DND-41 (cell line): ENCODE measurements around the gene LYL1.

Experiments used
- ATAC-seq: fragments of 200-7000 bp; cut with Tn5 transposase; 3 replicates; pipeline ENCODE4 v1.9.1; 2021; ENCODE audit warnings: low read depth; ENCODE audit not compliant: insufficient read depth
- DNase-seq: peaks from one replicate; pipeline ENCODE4 v3.0.0-alpha.2; 2020
- H2AFZ ChIP-seq: 2 replicates; pipeline ENCODE4 v1.6.0; 2012; ENCODE audit warnings: low read depth, low read length
- H3K27ac ChIP-seq: 2 replicates; pipeline ENCODE4 v1.5.1; 2012; ENCODE audit warnings: low read length, inconsistent platforms
- H3K27me3 ChIP-seq: fragments of 200-600 bp; sonication (generic); 2 replicates; pipeline ENCODE4 v1.6.0; 2012; ENCODE audit warnings: low read length, mild to moderate bottlenecking, inconsistent platforms; ENCODE audit not compliant: insufficient read depth, poor library complexity
- H3K36me3 ChIP-seq: 2 replicates; pipeline ENCODE4 v1.5.1; 2012; ENCODE audit warnings: low read length, inconsistent platforms; ENCODE audit not compliant: insufficient read depth
- H3K4me1 ChIP-seq: 2 replicates; pipeline ENCODE4 v1.5.1; 2012; ENCODE audit warnings: mild to moderate bottlenecking, low read length; ENCODE audit not compliant: insufficient read depth
- H3K4me2 ChIP-seq: 2 replicates; pipeline ENCODE4 v1.6.0; 2012; ENCODE audit warnings: mild to moderate bottlenecking, moderate library complexity, low read length, inconsistent platforms; ENCODE audit not compliant: insufficient read depth
- H3K4me3 ChIP-seq, 2 experiments: fragments of 200-600 bp in 1 of 2; shearing (Covaris generic) in 1 of 2; 2 replicates each; pipeline ENCODE4 v1.5.1; 2012 to 2016; ENCODE audit warnings: inconsistent platforms in 2 of 2, low read length in 2 of 2, mild to moderate bottlenecking in 2 of 2, low read depth in 1 of 2, moderate library complexity in 1 of 2
- H3K79me2 ChIP-seq: 2 replicates; pipeline ENCODE4 v1.6.0; 2012; ENCODE audit warnings: low read length, inconsistent platforms; ENCODE audit not compliant: insufficient read depth
- H3K9ac ChIP-seq: 2 replicates; pipeline ENCODE4 v1.6.0; 2012; ENCODE audit warnings: low read depth, mild to moderate bottlenecking, inconsistent platforms, low read length, moderate library complexity
- H3K9me3 ChIP-seq: 2 replicates; pipeline ENCODE4 v1.5.1; 2012; ENCODE audit warnings: low read length, moderate library complexity, mild to moderate bottlenecking, inconsistent platforms; ENCODE audit not compliant: insufficient read depth, severe bottlenecking
- H4K20me1 ChIP-seq: 2 replicates; pipeline ENCODE4 v1.6.0; 2012; ENCODE audit warnings: low read length; ENCODE audit not compliant: insufficient read depth
- EZH2 ChIP-seq: IDR thresholded peaks from 3 replicates; pipeline ENCODE4 v1.6.1; 2012; ENCODE audit warnings: borderline replicate concordance, low read depth, mild to moderate bottlenecking, moderate library complexity, low read length, inconsistent platforms; ENCODE audit not compliant: severe bottlenecking
- TF ChIP-seq, protein P1 (sequence below): IDR thresholded peaks from 2 replicates; pipeline ENCODE4 v1.5.1; 2012; ENCODE audit warnings: borderline replicate concordance, low read length, moderate library complexity, mild to moderate bottlenecking; ENCODE audit not compliant: poor library complexity, severe bottlenecking; ENCODE audit errors: extremely low read depth

LYL1 gene

DNA sequence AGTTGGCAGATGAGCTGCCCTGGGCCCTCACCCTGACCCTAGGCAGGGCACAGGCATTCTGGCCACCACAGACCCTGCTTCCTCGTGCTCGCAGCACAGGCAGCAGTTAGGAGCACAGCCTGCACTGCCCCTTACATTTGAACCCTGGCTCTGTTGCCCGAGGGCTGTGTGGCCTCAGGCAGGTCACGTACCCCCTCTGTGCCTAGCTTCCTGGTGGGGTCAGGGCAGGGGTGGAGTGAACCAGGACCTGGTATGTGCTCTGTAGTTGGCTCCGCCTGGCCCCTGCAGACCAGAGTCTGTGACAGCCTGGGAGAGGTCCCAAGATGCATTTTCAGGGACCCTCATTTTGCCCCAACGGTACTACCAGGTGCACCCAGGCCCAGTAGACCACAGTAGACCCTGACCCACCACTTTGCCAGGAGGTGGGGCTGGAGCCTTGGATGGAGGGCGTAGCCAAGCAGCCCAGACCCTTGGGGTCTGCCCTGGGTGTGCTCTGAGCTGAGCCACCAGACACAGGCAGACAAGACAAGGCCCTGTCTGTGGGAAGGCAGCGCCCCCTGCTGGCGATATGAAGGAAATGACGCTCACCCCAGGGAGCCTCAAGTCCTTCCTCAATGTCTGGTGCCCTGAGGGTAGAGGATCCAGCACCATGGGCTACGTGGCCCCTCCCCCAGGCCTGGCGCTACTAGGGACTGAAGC lies 9.1 kb downstream of the LYL1 start:
- peaks cover 3% of the 10 kb centered on the region; the same call in 1 of the 2 replicates for H3K4me1 ChIP-seq
- H3K27me3 ChIP-seq, result no peaks in the 10 kb centered on the region
- no peak for TF ChIP-seq EZH2
- TF ChIP-seq, protein P1, sequence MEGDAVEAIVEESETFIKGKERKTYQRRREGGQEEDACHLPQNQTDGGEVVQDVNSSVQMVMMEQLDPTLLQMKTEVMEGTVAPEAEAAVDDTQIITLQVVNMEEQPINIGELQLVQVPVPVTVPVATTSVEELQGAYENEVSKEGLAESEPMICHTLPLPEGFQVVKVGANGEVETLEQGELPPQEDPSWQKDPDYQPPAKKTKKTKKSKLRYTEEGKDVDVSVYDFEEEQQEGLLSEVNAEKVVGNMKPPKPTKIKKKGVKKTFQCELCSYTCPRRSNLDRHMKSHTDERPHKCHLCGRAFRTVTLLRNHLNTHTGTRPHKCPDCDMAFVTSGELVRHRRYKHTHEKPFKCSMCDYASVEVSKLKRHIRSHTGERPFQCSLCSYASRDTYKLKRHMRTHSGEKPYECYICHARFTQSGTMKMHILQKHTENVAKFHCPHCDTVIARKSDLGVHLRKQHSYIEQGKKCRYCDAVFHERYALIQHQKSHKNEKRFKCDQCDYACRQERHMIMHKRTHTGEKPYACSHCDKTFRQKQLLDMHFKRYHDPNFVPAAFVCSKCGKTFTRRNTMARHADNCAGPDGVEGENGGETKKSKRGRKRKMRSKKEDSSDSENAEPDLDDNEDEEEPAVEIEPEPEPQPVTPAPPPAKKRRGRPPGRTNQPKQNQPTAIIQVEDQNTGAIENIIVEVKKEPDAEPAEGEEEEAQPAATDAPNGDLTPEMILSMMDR, result peak; percentile 98
- no peak overlapping the region for H3K4me2 ChIP-seq
- ATAC-seq (peak; percentile 97), DNase-seq (peak; percentile 83)
- no peak overlapping the region for H2AFZ ChIP-seq
- peak overlapping the region; percentile 24; the same call in 1 of the 2 replicates for H3K27ac ChIP-seq
- H3K36me3 ChIP-seq, result no peaks in the 10 kb centered on the region
- no peaks in the 10 kb centered on the region for H3K79me2 ChIP-seq
- H3K4me3 ChIP-seq, result no peak overlapping the region
- H3K9ac ChIP-seq, result no peak overlapping the region
- H4K20me1 ChIP-seq, result no peaks in the 10 kb centered on the region; the same call in 1 of the 2 replicates
- no peaks in the 10 kb centered on the region for H3K9me3 ChIP-seq

GRCh38 chr19:13092606-13093235 lies 9.9 kb downstream of the LYL1 start:
- ATAC-seq, result no peak
- Histone ChIP-seq H3K4me1 (no peaks in the 10 kb centered on the region), H3K4me2 (no peak overlapping the region), H3K27me3 (no peaks in the 10 kb centered on the region), H3K9me3 (no peaks in the 10 kb centered on the region), H4K20me1 (no peaks in the 10 kb centered on the region; the same call in 1 of the 2 replicates), H3K36me3 (no peaks in the 10 kb centered on the region), H3K79me2 (no peaks in the 10 kb centered on the region), H3K9ac (no peak overlapping the region), H3K4me3 (no peak overlapping the region), H3K27ac (no peak overlapping the region), H2AFZ (no peak overlapping the region)
- no peak for TF ChIP-seq EZH2
- TF ChIP-seq, protein P1, result no peak
- DNase-seq, result no peak

DNA sequence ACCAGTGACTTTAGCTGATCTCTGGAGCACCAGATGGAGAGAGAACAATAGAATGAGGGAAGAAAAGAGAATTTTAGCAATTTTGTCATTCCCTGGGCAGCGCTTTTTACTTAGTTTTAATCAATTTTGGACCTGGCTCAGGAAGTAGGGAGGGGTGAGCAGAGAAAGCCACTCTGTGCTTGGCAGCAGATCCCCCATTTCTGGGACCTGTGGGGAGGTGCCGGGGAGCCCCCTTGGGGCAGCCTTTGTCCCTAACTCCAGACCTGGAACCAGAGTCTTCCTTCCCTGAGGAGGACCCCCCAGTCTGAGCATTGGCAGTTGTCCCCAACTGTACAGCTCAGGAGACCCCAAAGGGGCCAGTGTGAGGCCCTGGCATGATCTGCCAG lies 10.5 kb downstream of the LYL1 start:
- H3K36me3 ChIP-seq, result no peaks in the 10 kb centered on the region
- no peak overlapping the region for H3K9ac ChIP-seq
- H3K4me3 ChIP-seq, result no peak overlapping the region
- no peak overlapping the region for H3K4me2 ChIP-seq
- H4K20me1 ChIP-seq, result no peaks in the 10 kb centered on the region; the same call in 1 of the 2 replicates
- H3K9me3 ChIP-seq, result no peaks in the 10 kb centered on the region
- H2AFZ ChIP-seq, result no peak overlapping the region
- TF ChIP-seq, protein P1, result no peak
- no peak for TF ChIP-seq EZH2
- H3K27me3 ChIP-seq, result no peaks in the 10 kb centered on the region
- DNase-seq (no peak), ATAC-seq (no peak)
- H3K4me1 ChIP-seq, result no peaks in the 10 kb centered on the region
- no peak overlapping the region for H3K27ac ChIP-seq
- no peaks in the 10 kb centered on the region for H3K79me2 ChIP-seq
